CD14-positive monocyte (primary cell): ENCODE measurements around the gene CENPT. TPM values are rescaled to one million over a fixed set of nuclear protein-coding genes. Genes with fewer than 3 reads are reported as not detected.
"Not testable (repeated sequence)": the region's sequence is repeated elsewhere in the genome, so short reads cannot be mapped to it uniquely, and the experiment has no call there.

Source experiments
- DNase-seq, 3 donors: peaks; one replicate each; pipeline ENCODE4 v3.0.0-alpha.2; 2011 to 2022
- H2AFZ ChIP-seq: 2 replicates; pipeline ENCODE4 v1.6.0; 2012; ENCODE audit warnings: mild to moderate bottlenecking, low read depth, low read length, inconsistent platforms; ENCODE audit not compliant: insufficient read depth, poor library complexity, severe bottlenecking
- H3K27ac ChIP-seq, 2 donors: 1 replicate in 1 of 2; 2 replicates in 1 of 2; pipeline ENCODE4 v1.5.1; 2012 to 2013; ENCODE audit warnings: low read length in 2 of 2, control low read depth in 1 of 2, inconsistent platforms in 1 of 2, low read depth in 1 of 2, mild to moderate bottlenecking in 1 of 2
- H3K27me3 ChIP-seq, 2 donors: one replicate each; pipeline versions ENCODE4 v1.6.0 to v1.6.1; 2011 to 2013; ENCODE audit warnings: low read length in 2 of 2; ENCODE audit not compliant: control insufficient read depth in 2 of 2, insufficient read depth in 2 of 2
- H3K36me3 ChIP-seq, 2 donors: replicated peaks in 1 of 2; 1 replicate in 1 of 2; 2 replicates in 1 of 2; pipeline versions ENCODE4 v1.5.1 to v1.6.1; 2012 to 2013; ENCODE audit warnings: low read length in 2 of 2, control low read depth in 1 of 2, inconsistent platforms in 1 of 2, mild to moderate bottlenecking in 1 of 2; ENCODE audit not compliant: insufficient read depth in 2 of 2, control insufficient read depth in 1 of 2
- H3K4me1 ChIP-seq, 2 donors: 1 replicate in 1 of 2; 2 replicates in 1 of 2; pipeline versions ENCODE4 v1.5.1 to v1.6.1; 2012 to 2013; ENCODE audit warnings: low read length in 2 of 2, control low read depth in 1 of 2, inconsistent platforms in 1 of 2, mild to moderate bottlenecking in 1 of 2, moderate library complexity in 1 of 2; ENCODE audit not compliant: insufficient read depth in 2 of 2, control insufficient read depth in 1 of 2
- H3K4me2 ChIP-seq: replicated peaks from 2 replicates; pipeline ENCODE3; 2012; ENCODE audit warnings: low read length, moderate library complexity, mild to moderate bottlenecking; ENCODE audit not compliant: poor library complexity, severe bottlenecking; ENCODE audit errors: extremely low read depth
- H3K4me3 ChIP-seq, 3 experiments: fragments of 200-600 bp in 1 of 3; sonication (generic) in 1 of 3; replicated peaks in 1 of 3; 1 replicate in 2 of 3; 2 replicates in 1 of 3; pipeline ENCODE4 v1.5.1; 2011 to 2013; ENCODE audit warnings: low read length in 3 of 3, mild to moderate bottlenecking in 3 of 3, control low read depth in 2 of 3, low read depth in 2 of 3, inconsistent platforms in 1 of 3, moderate library complexity in 1 of 3
- H3K79me2 ChIP-seq: 2 replicates; pipeline ENCODE4 v1.6.0; 2012; ENCODE audit warnings: mild to moderate bottlenecking, control low read depth, inconsistent platforms, low read length, moderate library complexity; ENCODE audit not compliant: insufficient read depth
- H3K9ac ChIP-seq: 2 replicates; pipeline ENCODE4 v1.6.0; 2017; ENCODE audit warnings: low read length, mild to moderate bottlenecking; ENCODE audit not compliant: insufficient read depth, poor library complexity, severe bottlenecking
- H3K9me3 ChIP-seq, 2 donors: replicated peaks in 1 of 2; 1 replicate in 1 of 2; 2 replicates in 1 of 2; pipeline versions ENCODE4 v1.5.1 to v1.6.1; 2012 to 2013; ENCODE audit warnings: low read length in 2 of 2, control low read depth in 1 of 2; ENCODE audit not compliant: control insufficient read depth in 1 of 2, insufficient read depth in 1 of 2
- H4K20me1 ChIP-seq: 2 replicates; pipeline ENCODE4 v1.6.0; 2012; ENCODE audit warnings: mild to moderate bottlenecking, low read length, control low read depth, moderate library complexity; ENCODE audit not compliant: insufficient read depth
- H3K27ac Mint-ChIP-seq, 7 donors: one replicate each; pipeline ENCODE4 v1.8.0; 2020; ENCODE audit warnings: mild to moderate bottlenecking in 7 of 7, mixed read lengths in 7 of 7, moderate library complexity in 6 of 7, inconsistent platforms in 2 of 7
- H3K27me3 Mint-ChIP-seq, 3 donors: one replicate each; pipeline ENCODE4 v1.8.0; 2021 to 2022; ENCODE audit warnings: low read depth in 3 of 3, mild to moderate bottlenecking in 3 of 3, mixed read lengths in 3 of 3, moderate library complexity in 3 of 3, inconsistent platforms in 1 of 3
- H3K36me3 Mint-ChIP-seq, 2 donors: one replicate each; pipeline ENCODE4 v1.8.0; 2020; ENCODE audit warnings: mixed read lengths in 2 of 2, inconsistent platforms in 1 of 2, mild to moderate bottlenecking in 1 of 2
- H3K4me1 Mint-ChIP-seq: one replicate; pipeline ENCODE4 v1.8.0; 2020; ENCODE audit warnings: mild to moderate bottlenecking, mixed read lengths
- H3K4me3 Mint-ChIP-seq, 2 donors: one replicate each; pipeline ENCODE4 v1.8.0; 2020; ENCODE audit warnings: mild to moderate bottlenecking in 2 of 2, mixed read lengths in 2 of 2, moderate library complexity in 1 of 2
- H3K9me3 Mint-ChIP-seq, 7 donors: one replicate each; pipeline ENCODE4 v1.8.0; 2020 to 2022; ENCODE audit warnings: mixed read lengths in 7 of 7, mild to moderate bottlenecking in 6 of 7, moderate library complexity in 6 of 7, inconsistent platforms in 2 of 7
- CTCF ChIP-seq: fragments of 200-600 bp; IDR thresholded peaks from one replicate; pipeline ENCODE4 v1.8.0; 2022; ENCODE audit warnings: antibody characterized with exemption, mild to moderate bottlenecking
- WGBS: methylation state at CpG from one replicate; pipeline ENCODE4 v1.1.5; 2013; ENCODE audit warnings: missing lambda C conversion rate; ENCODE audit not compliant: insufficient coverage; 5-methylcytosine and 5-hydroxymethylcytosine counted together
- intact Hi-C, 2 donors: fragments of 100-400 bp; cut with micrococcal nuclease; formaldehyde crosslinking; loops; one replicate each; pipeline versions ENCODE4 v1.15.0 to v1.15.1; 2023
- polyA plus RNA-seq, 3 donors: library from polyadenylated mRNA; depleted of rRNA in 1 of 3; unstranded in 2 of 3; stranded (reverse) in 1 of 3; fragments of 300-500 nt in 2 of 3; fragments of >200 nt in 1 of 3; fragmentation: Illumina TruSeq in 2 of 3; gene quantifications; 1 replicate in 2 of 3; 2 replicates in 1 of 3; pipeline ENCODE4 v1.2.3, GENCODE V29; 2012 to 2021

Gene CENPT
- polyA plus RNA-seq, 3 donors, result 8.3 to 120 (median 12.4) TPM

DNA sequence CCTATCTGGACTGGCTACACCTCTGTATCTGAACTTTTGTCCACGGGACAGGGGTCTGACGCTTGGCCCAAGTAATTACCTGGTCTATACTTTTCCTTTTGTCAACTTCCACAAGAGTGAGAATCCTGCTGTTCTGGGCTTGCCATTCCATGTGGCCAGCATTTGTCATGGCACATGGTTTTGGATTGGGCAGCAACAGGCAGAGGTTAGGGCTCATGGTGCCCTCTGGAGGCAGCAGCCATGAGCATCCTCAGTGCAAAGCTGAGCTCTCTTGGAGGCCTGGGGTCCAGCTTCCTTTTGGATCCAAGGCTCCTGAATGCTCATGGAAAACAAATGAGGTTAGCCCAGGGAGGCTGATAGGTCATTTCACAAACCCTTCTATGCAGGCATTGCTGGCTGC lies 17.8 kb upstream of the CENPT start:
- DNase-seq, result peak in 2 of 3 donors; percentile 22 to 33
- H3K36me3 ChIP-seq, result peaks cover 39 to 86% of the 10 kb centered on the region in 2 donors
- 100% methylated on average over 2 of the region's 2 CpGs for WGBS

GRCh38 chr16:67864594-67864993 lies 17.1 kb upstream of the CENPT start:
- no peak for DNase-seq
- Mint-ChIP-seq H3K36me3 (peaks cover 42 to 63% of the 10 kb centered on the region in 2 donors), H3K27me3 (no peaks in the 10 kb centered on the region), H3K9me3 (peaks cover 0 to 2% (median 0%) of the 10 kb centered on the region in 7 donors), H3K4me3 (no peak overlapping the region), H3K27ac (peak overlapping the region in 3 of 7 donors; percentile 21 to 73 (median 61)), H3K4me1 (peaks cover 7% of the 10 kb centered on the region)
- Histone ChIP-seq H3K27me3 (no peaks in the 10 kb centered on the region), H3K4me1 (peaks cover 0 to 5% of the 10 kb centered on the region in 2 donors), H3K27ac (peak overlapping the region in 1 of 2 donors; percentile 36), H4K20me1 (peaks cover 12% of the 10 kb centered on the region), H3K36me3 (peaks cover 34 to 82% of the 10 kb centered on the region in 2 donors), H3K9ac (no peak overlapping the region), H3K9me3 (no peaks in the 10 kb centered on the region), H3K79me2 (peaks cover 46% of the 10 kb centered on the region), H3K4me3 (no peak overlapping the region), H2AFZ (no peak overlapping the region), H3K4me2 (no peak overlapping the region)
- TF ChIP-seq CTCF, result no peak
- WGBS, result 92% methylated on average over 2 of the region's 2 CpGs
- intact Hi-C loops, result no loop called here

More for the DNA sequence above, 17.8 kb upstream of the CENPT start:
- no peaks in the 10 kb centered on the region for H3K9me3 ChIP-seq
- Mint-ChIP-seq H3K27me3 (no peaks in the 10 kb centered on the region), H3K27ac (peak overlapping the region in 2 of 7 donors; percentile 50), H3K4me1 (peaks cover 7% of the 10 kb centered on the region), H3K36me3 (peaks cover 43 to 68% of the 10 kb centered on the region in 2 donors), H3K4me3 (no peak overlapping the region), H3K9me3 (peaks cover 0 to 2% (median 0%) of the 10 kb centered on the region in 7 donors)
- intact Hi-C loops, result no loop called here
- peaks cover 41% of the 10 kb centered on the region for H3K79me2 ChIP-seq
- H3K27me3 ChIP-seq, result no peaks in the 10 kb centered on the region
- peak; percentile 24 for TF ChIP-seq CTCF
- H3K27ac ChIP-seq, result no peak overlapping the region
- no peak overlapping the region for H2AFZ ChIP-seq
- peaks cover 0 to 5% of the 10 kb centered on the region in 2 donors for H3K4me1 ChIP-seq
- H3K4me3 ChIP-seq, result no peak overlapping the region
- H4K20me1 ChIP-seq, result peaks cover 12% of the 10 kb centered on the region
- no peak overlapping the region for H3K9ac ChIP-seq
- H3K4me2 ChIP-seq, result no peak overlapping the region

DNA sequence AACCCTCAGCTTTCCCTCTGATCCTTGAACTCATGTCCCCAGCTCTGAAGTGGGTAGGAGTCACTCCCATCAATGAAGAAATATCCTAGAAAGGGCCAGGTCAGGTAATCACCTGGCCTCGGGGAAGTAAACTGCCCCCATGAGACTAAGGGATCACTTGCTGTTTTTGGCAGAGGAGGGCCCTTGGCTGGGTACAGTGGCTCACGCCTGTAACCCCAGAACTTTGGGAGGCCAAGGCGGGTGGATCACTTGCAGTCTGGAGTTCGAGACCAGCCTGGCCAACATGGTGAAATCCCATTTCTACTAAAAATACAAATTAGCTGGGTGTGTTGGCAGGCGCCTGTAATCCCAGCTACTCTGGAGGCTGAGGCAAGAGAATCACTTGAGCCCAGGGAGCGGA lies 16.6 kb upstream of the CENPT start:
- 100% methylated on average over 2 of the region's 6 CpGs for WGBS
- H3K27me3 ChIP-seq, H3K4me3 Mint-ChIP-seq, H3K9ac ChIP-seq, H3K4me1 ChIP-seq, H3K9me3 ChIP-seq, intact Hi-C loops, H3K4me2 ChIP-seq, DNase-seq, H3K27me3 Mint-ChIP-seq, H3K27ac ChIP-seq, H2AFZ ChIP-seq, H3K4me1 Mint-ChIP-seq, H3K4me3 ChIP-seq, H3K9me3 Mint-ChIP-seq: not testable (repeated sequence)
- Histone ChIP-seq H3K36me3 (peaks cover 34 to 77% of the 10 kb centered on the region in 2 donors), H4K20me1 (peaks cover 12% of the 10 kb centered on the region), H3K79me2 (peaks cover 51% of the 10 kb centered on the region)
- Mint-ChIP-seq H3K36me3 (peaks cover 42 to 58% of the 10 kb centered on the region in 2 donors), H3K27ac (peak overlapping the region in 2 of 7 donors; percentile 41 to 61)
